Nephron (organoid): ENCODE results near the gene RFFL.
A peak's percentile ranks its signal among the peaks of the same experiment; 100 is the strongest.

ENCODE experiments used
- H3K27ac Mint-ChIP-seq, 3 experiments: 2 replicates each; pipeline ENCODE4 v1.8.0; 2020; ENCODE audit warnings: mixed read lengths in 3 of 3, mild to moderate bottlenecking in 2 of 3, moderate library complexity in 1 of 3
- H3K27me3 Mint-ChIP-seq: 2 replicates; pipeline ENCODE4 v1.8.0; 2021; ENCODE audit warnings: low read depth, mild to moderate bottlenecking, moderate library complexity, mixed read lengths
- H3K36me3 Mint-ChIP-seq: 2 replicates; pipeline ENCODE4 v1.8.0; 2020; ENCODE audit warnings: low read depth, mixed read lengths
- H3K4me1 Mint-ChIP-seq: 2 replicates; pipeline ENCODE4 v1.8.0; 2020; ENCODE audit warnings: mixed read lengths
- H3K4me3 Mint-ChIP-seq, 3 experiments: 2 replicates each; pipeline ENCODE4 v1.8.0; 2020; ENCODE audit warnings: mild to moderate bottlenecking in 3 of 3, mixed read lengths in 3 of 3, moderate library complexity in 2 of 3
- H3K9me3 Mint-ChIP-seq: 2 replicates; pipeline ENCODE4 v1.8.0; 2020; ENCODE audit warnings: mixed read lengths
- CTCF ChIP-seq, 3 experiments: fragments of 200-600 bp; sonication (generic); IDR thresholded peaks; one replicate each; pipeline ENCODE4 v1.5.0; 2021; ENCODE audit warnings: antibody characterized with exemption in 3 of 3; ENCODE audit not compliant: unreplicated experiment in 3 of 3

RFFL gene

GRCh38 chr17:35073183-35073790 lies 9.8 kb upstream of the RFFL start:
- TF ChIP-seq CTCF (IDR thresholded peaks at IDR 0.05; ENCODE audit: unreplicated experiment in 3 of 3), result no peak
- Mint-ChIP-seq H3K4me3 (no peak overlapping the region), H3K36me3 (no peaks in the 10 kb centered on the region), H3K4me1 (peaks cover 10% of the 10 kb centered on the region), H3K27me3 (no peaks in the 10 kb centered on the region), H3K9me3 (no peaks in the 10 kb centered on the region), H3K27ac (peak overlapping the region in 1 of 3 experiments; percentile 56)

- Mint-ChIP-seq H3K27me3 (no peaks in the 10 kb centered on the region), H3K27ac (peak overlapping the region in 1 of 3 experiments; percentile 27), H3K36me3 (no peaks in the 10 kb centered on the region), H3K9me3 (no peaks in the 10 kb centered on the region), H3K4me3 (no peak overlapping the region), H3K4me1 (peaks cover 3% of the 10 kb centered on the region)
- TF ChIP-seq CTCF (IDR thresholded peaks at IDR 0.05; ENCODE audit: unreplicated experiment in 3 of 3), result no peak
These were observed 5.8 kb upstream of the RFFL start for GRCh38 chr17:35069311-35069710.

- Mint-ChIP-seq H3K27ac (peak overlapping the region in 2 of 3 experiments; percentile 0 to 31), H3K27me3 (no peaks in the 10 kb centered on the region), H3K4me3 (no peak overlapping the region), H3K36me3 (no peaks in the 10 kb centered on the region), H3K4me1 (peaks cover 10% of the 10 kb centered on the region), H3K9me3 (no peaks in the 10 kb centered on the region)
- TF ChIP-seq CTCF (IDR thresholded peaks at IDR 0.05; ENCODE audit: unreplicated experiment in 3 of 3), result no peak
These were observed 4.7 kb upstream of the RFFL start for GRCh38 chr17:35068249-35068648.

GRCh38 chr17:35065880-35066279 lies 2.4 kb upstream of the RFFL start:
- Mint-ChIP-seq H3K27me3 (no peaks in the 10 kb centered on the region), H3K4me3 (no peak overlapping the region), H3K4me1 (peaks cover 10% of the 10 kb centered on the region), H3K27ac (no peak overlapping the region), H3K9me3 (no peaks in the 10 kb centered on the region), H3K36me3 (peaks cover 2% of the 10 kb centered on the region)
- TF ChIP-seq CTCF (IDR thresholded peaks at IDR 0.05; ENCODE audit: unreplicated experiment in 3 of 3), result no peak

- Mint-ChIP-seq H3K9me3 (no peaks in the 10 kb centered on the region), H3K4me1 (peaks cover 10% of the 10 kb centered on the region), H3K27me3 (no peaks in the 10 kb centered on the region), H3K4me3 (no peak overlapping the region), H3K27ac (no peak overlapping the region), H3K36me3 (peaks cover 5% of the 10 kb centered on the region)
- TF ChIP-seq CTCF (IDR thresholded peaks at IDR 0.05; ENCODE audit: unreplicated experiment in 3 of 3), result no peak
These were observed 1.2 kb upstream of the RFFL start for GRCh38 chr17:35064516-35065215.

- Mint-ChIP-seq H3K9me3 (no peaks in the 10 kb centered on the region), H3K4me1 (peaks cover 10% of the 10 kb centered on the region)
- no peak for TF ChIP-seq CTCF (IDR thresholded peaks at IDR 0.05; ENCODE audit: unreplicated experiment in 3 of 3)
These were observed 1.2 kb downstream of the RFFL start for GRCh38 chr17:35062308-35062707.

More at GRCh38 chr17:35062308-35062707, 1.2 kb downstream of the RFFL start:
- H3K4me3 Mint-ChIP-seq, result no peak overlapping the region
- peaks cover 5% of the 10 kb centered on the region for H3K36me3 Mint-ChIP-seq
- peak overlapping the region in 1 of 3 experiments; percentile 8 for H3K27ac Mint-ChIP-seq
- no peaks in the 10 kb centered on the region for H3K27me3 Mint-ChIP-seq
